ENCODE data around the gene MSL2. TPM values are rescaled to one million over a fixed set of nuclear protein-coding genes. Genes with fewer than 3 reads are reported as not detected.
"Not testable (repeated sequence)": the region's sequence is repeated elsewhere in the genome, so short reads cannot be mapped to it uniquely, and the experiment has no call there.

Gene MSL2, protein sequence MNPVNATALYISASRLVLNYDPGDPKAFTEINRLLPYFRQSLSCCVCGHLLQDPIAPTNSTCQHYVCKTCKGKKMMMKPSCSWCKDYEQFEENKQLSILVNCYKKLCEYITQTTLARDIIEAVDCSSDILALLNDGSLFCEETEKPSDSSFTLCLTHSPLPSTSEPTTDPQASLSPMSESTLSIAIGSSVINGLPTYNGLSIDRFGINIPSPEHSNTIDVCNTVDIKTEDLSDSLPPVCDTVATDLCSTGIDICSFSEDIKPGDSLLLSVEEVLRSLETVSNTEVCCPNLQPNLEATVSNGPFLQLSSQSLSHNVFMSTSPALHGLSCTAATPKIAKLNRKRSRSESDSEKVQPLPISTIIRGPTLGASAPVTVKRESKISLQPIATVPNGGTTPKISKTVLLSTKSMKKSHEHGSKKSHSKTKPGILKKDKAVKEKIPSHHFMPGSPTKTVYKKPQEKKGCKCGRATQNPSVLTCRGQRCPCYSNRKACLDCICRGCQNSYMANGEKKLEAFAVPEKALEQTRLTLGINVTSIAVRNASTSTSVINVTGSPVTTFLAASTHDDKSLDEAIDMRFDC
- 10 to 100 TPM; 25.9 to 39.0 (median 33.0) TPM for polyA plus RNA-seq

DNA sequence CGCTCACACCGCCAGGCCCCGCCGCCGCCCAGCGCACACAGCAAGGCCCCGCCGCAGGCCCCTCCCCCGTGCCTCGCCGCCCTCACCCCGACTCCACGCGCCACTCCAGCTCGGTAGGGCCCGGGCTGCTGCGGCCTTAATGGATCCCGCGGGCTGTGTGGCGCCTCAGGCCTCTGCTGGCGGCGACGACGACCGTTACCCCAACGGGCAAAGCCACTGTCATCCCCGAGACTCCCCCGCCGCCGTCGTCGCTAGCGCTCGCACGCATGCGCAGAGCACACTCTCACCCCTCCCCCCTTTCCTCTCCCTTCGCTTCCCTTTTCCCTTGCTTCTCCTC is at the start of gene MSL2:
MSL2 (minus strand) TSS at position 272 of the 337 bp plus-strand sequence. CDS start 1,222 bp downstream, outside the sequence.
- Mint-ChIP-seq H3K36me3 (peaks cover 0 to 10% (median 0%) of the 10 kb centered on the region in 3 donors), H3K4me3 (peak within 1 kb of the TSS; percentile 95 to 99 (median 97)), H3K27me3 (ENCODE audit: low read depth in 3 of 3) (peaks cover 32 to 41% (median 40%) of the 10 kb centered on the region in 3 donors), H3K27ac (peak within 1 kb of the TSS; percentile 97 to 100 (median 100)), H3K4me1 (peaks cover 53 to 55% of the 10 kb centered on the region in 2 donors), H3K9me3 (peaks cover 0 to 2% (median 0%) of the 10 kb centered on the region in 6 donors)
- no peak for DNase-seq

DNA sequence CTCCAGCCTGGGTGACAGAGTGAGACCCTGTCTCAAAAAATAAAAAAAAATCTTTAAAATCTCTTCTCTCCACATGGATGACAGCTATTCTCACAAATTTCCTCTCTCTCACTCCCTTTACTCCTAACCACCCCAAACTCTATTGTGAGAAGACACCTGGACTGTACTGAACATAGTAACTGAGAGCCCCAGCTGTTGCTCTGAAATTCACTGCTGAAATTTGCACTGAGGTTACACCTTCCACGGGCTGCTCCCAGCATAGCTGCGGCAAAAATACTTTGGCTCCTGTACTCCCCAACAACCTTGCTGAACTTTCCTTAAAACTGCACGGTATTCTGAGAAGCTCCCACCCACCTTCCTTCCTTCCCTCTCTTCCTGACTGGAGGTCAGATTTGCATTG is 49.6 kb upstream of the MSL2 start:
- Mint-ChIP-seq H3K27me3 (ENCODE audit: low read depth in 3 of 3) (peaks cover 1 to 4% (median 3%) of the 10 kb centered on the region in 3 donors), H3K4me1 (peaks cover 8 to 11% of the 10 kb centered on the region in 2 donors), H3K9me3 (no peaks in the 10 kb centered on the region), H3K4me3 (no peak overlapping the region), H3K36me3 (no peaks in the 10 kb centered on the region), H3K27ac (no peak overlapping the region)
- DNase-seq = no peak

DNA sequence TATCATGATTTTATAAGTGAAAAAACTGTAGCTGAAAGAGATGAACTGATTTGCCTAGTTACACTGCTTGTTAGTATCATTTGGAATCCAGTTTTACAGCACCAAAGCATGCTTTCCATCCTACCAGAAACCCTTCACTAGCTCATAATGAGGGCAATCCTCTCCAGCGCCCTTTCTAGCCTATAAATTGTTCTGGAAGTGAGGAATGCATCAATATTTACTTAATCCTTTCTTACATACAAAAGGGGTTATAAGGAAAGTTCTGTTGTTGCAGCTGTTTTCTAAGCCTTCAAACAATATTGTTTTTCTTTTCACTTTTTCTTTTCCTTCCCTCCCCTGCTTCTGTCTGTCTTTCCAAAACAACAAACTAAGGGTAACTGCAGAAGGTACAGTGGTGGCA is 43.0 kb upstream of the MSL2 start:
- no peak for DNase-seq

DNA sequence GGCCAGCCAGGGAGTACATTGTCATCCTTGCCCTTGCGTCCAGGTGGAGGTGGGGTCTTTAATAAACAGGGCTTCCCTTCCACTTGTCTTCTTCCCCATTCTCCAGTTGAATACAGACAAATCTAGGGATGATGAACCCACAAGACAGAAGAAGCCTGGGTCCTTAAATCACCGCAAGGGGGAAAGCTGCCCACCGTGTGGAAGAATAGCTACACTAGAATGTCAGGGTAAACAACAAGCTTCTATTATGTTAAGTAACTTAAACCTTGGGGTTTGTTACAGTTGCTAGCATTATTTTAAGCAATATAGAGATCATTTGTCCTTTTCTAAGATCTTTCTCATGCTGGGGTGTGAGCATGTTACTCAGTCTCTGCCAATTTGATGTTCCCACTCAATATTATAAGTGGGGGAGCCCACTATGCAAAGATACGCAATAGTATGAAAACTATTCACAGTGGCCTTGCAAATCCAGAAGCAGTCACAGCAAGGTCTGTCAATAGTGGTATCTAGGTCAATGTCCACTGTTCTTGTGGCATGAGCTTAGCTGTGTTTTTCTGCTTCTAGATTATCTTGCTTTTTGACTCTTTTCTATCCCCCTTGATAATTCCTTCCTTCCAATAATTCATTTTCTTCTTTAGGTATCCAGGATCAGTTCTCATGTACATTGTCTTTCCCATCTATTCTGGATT is 42.0 kb upstream of the MSL2 start:
- Mint-ChIP-seq H3K27ac (no peak overlapping the region), H3K9me3 (no peaks in the 10 kb centered on the region), H3K27me3 (ENCODE audit: low read depth in 3 of 3) (peaks cover 2 to 7% (median 3%) of the 10 kb centered on the region in 3 donors), H3K36me3 (no peaks in the 10 kb centered on the region), H3K4me1 (no peaks in the 10 kb centered on the region), H3K4me3 (no peak overlapping the region)
- no peak for DNase-seq

More for the DNA sequence above, 43.0 kb upstream of the MSL2 start:
- Mint-ChIP-seq H3K27ac (no peak overlapping the region), H3K9me3 (no peaks in the 10 kb centered on the region), H3K4me1 (no peaks in the 10 kb centered on the region), H3K27me3 (ENCODE audit: low read depth in 3 of 3) (peaks cover 3 to 9% (median 3%) of the 10 kb centered on the region in 3 donors), H3K4me3 (no peak overlapping the region), H3K36me3 (no peaks in the 10 kb centered on the region)

DNA sequence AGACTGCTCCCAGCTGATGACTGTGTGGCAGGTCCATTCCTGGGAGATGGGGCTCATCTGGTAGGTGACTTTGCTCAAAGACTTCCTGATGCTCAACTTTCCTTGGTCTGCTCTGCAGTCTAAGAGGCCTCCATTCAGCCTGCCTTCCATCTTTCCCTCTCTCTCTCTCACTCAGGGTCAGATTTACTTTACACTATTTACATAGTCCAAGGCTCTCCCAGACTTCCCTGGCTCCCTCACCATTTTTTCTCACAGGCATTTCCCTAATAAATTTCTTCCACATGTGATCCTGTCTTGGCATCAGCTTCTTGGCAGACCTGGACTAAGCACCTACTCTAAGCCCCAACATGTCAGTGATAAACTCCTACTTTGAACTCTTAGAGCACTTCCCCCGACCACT is 41.0 kb upstream of the MSL2 start:
- Mint-ChIP-seq H3K27ac (no peak overlapping the region), H3K27me3 (ENCODE audit: low read depth in 3 of 3) (peaks cover 2 to 11% (median 3%) of the 10 kb centered on the region in 3 donors), H3K4me3 (no peak overlapping the region), H3K36me3 (no peaks in the 10 kb centered on the region), H3K9me3 (no peaks in the 10 kb centered on the region), H3K4me1 (no peaks in the 10 kb centered on the region)
- DNase-seq = no peak

DNA sequence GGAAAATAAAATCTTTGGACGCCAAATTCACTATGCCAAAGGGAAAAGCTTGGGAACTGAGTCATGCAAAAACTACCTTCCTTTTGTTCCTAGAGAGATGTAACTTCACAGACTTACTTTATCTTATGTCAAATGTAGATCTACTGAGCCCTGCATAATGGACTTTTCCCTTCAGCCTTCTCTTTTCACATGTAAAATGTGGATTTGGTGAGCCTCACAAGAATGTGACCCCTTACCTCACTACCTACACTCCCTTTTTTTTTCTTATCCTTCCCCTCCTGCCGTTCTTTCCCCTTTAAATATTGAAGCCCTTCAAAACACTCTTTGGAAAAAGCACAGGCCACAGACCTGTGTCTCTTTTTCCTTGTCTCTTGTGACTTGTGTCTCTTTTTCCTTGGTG is 40.0 kb upstream of the MSL2 start:
- H3K4me3 Mint-ChIP-seq = no peak overlapping the region
- no peaks in the 10 kb centered on the region for H3K36me3 Mint-ChIP-seq
- no peaks in the 10 kb centered on the region for H3K4me1 Mint-ChIP-seq
- DNase-seq = no peak
- no peak overlapping the region for H3K27ac Mint-ChIP-seq
- no peaks in the 10 kb centered on the region for H3K9me3 Mint-ChIP-seq
- H3K27me3 Mint-ChIP-seq (ENCODE audit: low read depth in 3 of 3) = peaks cover 2 to 11% (median 3%) of the 10 kb centered on the region in 3 donors

DNA sequence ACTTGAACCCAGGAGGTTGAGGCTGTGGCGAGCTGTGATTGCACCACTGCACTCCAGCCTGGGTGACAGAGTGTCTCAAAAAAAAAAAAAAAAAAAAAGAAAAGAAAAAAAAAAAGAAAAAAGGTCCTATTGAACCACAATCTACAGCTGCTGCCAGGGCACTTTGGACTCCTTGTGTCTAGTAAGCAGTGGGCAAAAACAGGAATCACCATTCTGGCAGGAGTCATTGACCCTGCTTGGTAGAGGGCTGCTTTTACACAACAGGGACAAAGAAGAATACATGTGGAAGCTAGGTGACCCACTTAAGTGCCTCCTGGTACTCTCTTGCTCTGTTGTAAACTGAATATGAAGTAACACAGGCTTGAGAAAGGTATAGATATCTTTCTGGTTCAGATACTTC is 39.4 kb upstream of the MSL2 start:
- no peak for DNase-seq
- Mint-ChIP-seq H3K9me3 (no peaks in the 10 kb centered on the region), H3K4me3 (no peak overlapping the region), H3K36me3 (no peaks in the 10 kb centered on the region), H3K4me1 (no peaks in the 10 kb centered on the region), H3K27me3 (ENCODE audit: low read depth in 3 of 3) (peaks cover 2 to 11% (median 3%) of the 10 kb centered on the region in 3 donors), H3K27ac (no peak overlapping the region)

DNA sequence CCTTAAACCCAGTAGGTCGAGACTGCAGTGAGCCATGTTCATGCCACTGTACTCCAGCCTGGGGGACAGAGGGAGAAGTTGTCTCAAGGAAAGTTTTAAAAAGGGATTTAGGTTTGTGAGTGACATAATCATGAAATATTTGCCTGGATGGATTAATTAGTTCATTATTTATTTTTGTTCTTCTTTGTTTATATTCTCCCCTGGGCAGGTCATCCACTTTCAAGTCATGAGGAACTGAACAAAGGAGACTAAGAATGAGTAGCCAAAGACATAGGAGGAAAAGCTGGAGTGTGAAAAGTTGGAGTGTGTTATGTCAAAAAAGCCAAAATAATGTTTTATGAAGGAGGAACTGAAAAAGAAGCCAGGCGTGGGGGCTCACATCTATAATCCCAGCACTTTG is 36.3 kb upstream of the MSL2 start:
- H3K36me3 Mint-ChIP-seq = no peaks in the 10 kb centered on the region
- H3K27ac Mint-ChIP-seq = no peak overlapping the region
- no peaks in the 10 kb centered on the region for H3K9me3 Mint-ChIP-seq
- no peak for DNase-seq
- no peak overlapping the region for H3K4me3 Mint-ChIP-seq
- no peaks in the 10 kb centered on the region for H3K4me1 Mint-ChIP-seq
- H3K27me3 Mint-ChIP-seq (ENCODE audit: low read depth in 3 of 3) = peaks cover 0 to 7% (median 0%) of the 10 kb centered on the region in 3 donors

DNA sequence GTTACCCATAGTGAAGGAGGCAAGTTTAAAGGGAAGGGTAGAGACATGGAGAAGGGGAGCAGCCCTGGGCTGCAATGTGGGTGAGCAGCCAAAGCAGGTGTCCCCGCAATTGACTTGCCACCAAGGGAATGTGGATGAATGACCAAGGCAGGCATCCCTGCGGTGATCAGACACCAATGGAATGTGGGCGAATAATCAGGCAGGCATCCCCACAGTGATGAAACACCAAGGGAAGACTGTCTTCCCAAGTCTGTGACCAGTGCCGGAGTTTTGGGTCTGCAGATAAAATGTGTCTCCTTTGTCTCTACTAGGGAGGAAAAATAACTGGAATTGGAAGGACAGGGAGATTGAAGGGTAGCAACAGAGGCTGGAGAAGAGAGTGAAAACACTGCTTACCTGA is 26.6 kb upstream of the MSL2 start:
- H3K27ac Mint-ChIP-seq = not testable (repeated sequence)

DNA sequence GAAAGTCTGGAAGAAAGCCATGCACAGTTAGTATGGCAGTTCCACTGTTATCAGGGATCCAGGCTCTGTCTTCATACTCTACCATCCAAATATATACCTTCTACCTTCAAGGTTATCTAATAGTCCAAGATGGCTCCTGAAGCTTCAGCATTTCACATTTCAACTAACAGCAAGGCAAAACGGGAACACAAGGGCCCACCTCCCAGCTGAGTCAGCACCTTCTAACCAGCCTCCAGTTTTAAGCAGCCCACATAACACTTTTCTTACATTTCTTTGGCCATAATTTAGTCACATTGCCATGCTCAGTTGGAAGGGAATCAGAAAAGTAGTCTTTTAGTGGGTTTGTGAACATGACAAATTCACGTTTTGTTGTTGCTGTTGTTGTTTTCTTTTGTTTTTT is 15.4 kb upstream of the MSL2 start:
- DNase-seq = no peak
- Mint-ChIP-seq H3K4me1 (no peaks in the 10 kb centered on the region), H3K36me3 (peaks cover 0 to 4% (median 2%) of the 10 kb centered on the region in 3 donors), H3K4me3 (no peak overlapping the region), H3K27me3 (ENCODE audit: low read depth in 3 of 3) (peaks cover 0 to 5% (median 1%) of the 10 kb centered on the region in 3 donors), H3K27ac (no peak overlapping the region), H3K9me3 (no peaks in the 10 kb centered on the region)

More for the DNA sequence above, 26.6 kb upstream of the MSL2 start:
- H3K27me3 Mint-ChIP-seq (ENCODE audit: low read depth in 3 of 3); H3K4me1 Mint-ChIP-seq; H3K9me3 Mint-ChIP-seq; H3K36me3 Mint-ChIP-seq; H3K4me3 Mint-ChIP-seq; DNase-seq: not testable (repeated sequence)

DNA sequence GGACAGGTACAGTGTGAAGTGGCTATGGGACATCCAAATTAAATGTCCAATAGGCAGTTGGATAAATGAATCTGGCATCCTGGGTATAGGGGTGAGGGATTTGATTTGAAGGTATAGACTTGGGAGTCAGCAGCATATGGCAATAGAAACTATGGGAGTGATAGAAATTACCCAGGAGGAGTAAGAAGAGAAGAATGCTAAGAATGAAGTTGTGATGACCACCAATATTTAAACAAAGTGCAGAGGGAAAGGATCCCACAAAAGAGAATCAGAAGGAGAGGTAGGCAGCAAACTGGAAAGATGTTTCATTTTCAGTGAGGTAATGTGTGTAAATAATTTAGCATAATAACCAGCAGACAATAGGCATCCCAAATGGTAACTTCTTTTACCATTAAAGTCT is 13.8 kb upstream of the MSL2 start:
- Mint-ChIP-seq H3K27ac (no peak overlapping the region), H3K4me1 (no peaks in the 10 kb centered on the region), H3K4me3 (no peak overlapping the region), H3K36me3 (peaks cover 0 to 2% (median 0%) of the 10 kb centered on the region in 3 donors), H3K9me3 (no peaks in the 10 kb centered on the region), H3K27me3 (ENCODE audit: low read depth in 3 of 3) (peaks cover 1 to 8% (median 2%) of the 10 kb centered on the region in 3 donors)
- DNase-seq = no peak

DNA sequence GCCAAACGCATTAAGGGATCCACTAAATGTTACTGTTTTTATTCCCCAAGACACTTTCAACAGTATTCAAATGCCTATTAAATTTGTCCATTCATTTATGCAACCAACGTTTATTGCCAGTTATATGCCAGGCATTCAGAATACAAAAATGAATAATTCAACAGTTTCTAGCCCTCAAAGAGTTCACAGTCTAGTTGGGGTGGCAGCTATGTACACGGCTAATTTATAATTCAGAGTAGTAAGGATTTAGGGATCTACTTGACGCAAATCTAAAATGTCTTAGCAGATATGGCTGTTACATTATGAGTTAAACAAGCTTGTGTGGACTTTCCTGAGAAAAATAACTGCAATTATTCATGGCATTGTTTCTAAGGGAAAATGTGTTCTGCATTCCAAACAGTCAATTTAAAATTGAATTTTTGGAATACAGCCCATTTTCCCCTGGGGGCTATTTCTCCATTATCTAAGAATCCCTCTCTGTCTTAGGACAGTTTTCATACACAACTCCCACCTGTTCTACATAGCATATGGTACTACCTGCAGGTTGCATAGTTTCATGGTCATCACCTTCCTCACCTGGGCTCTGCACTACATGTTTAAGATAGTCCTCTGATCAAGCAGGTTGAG is 11.5 kb upstream of the MSL2 start:
- Mint-ChIP-seq H3K4me3 (no peak overlapping the region), H3K4me1 (no peaks in the 10 kb centered on the region), H3K27ac (no peak overlapping the region), H3K36me3 (peaks cover 0 to 2% (median 0%) of the 10 kb centered on the region in 3 donors), H3K27me3 (ENCODE audit: low read depth in 3 of 3) (peaks cover 1 to 8% (median 2%) of the 10 kb centered on the region in 3 donors), H3K9me3 (no peaks in the 10 kb centered on the region)
- no peak for DNase-seq

DNA sequence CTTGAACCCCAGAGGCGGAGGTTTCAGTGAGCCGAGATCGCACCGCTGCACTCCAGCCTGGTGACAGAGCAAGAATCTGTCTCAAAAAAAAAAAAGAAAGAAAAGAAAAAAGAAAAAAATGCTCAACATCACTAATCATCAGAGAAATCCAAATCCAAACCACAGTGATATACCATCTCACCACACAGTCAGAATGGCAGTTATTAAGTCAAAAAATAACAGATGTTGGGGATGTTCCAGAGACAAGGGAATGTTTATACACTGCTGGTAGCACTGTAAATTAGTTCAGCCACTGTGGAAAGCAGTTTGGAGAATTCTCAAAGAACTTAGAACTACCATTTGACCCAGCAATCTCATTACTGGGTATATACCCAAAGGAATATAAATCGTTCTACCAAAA is 3.1 kb upstream of the MSL2 start:
- H3K4me1 Mint-ChIP-seq = peaks cover 21 to 23% of the 10 kb centered on the region in 2 donors
- not testable (repeated sequence) for H3K4me3 Mint-ChIP-seq

More for the DNA sequence above, 3.1 kb upstream of the MSL2 start:
- H3K9me3 Mint-ChIP-seq, H3K36me3 Mint-ChIP-seq, DNase-seq, H3K27ac Mint-ChIP-seq: not testable (repeated sequence)
- H3K27me3 Mint-ChIP-seq (ENCODE audit: low read depth in 3 of 3) = peaks cover 29 to 33% (median 30%) of the 10 kb centered on the region in 3 donors

Data from immature natural killer cell (primary cell).